GM21367 (cell line): ENCODE measurements around the gene ADAMTS5.

Experiments used
- ATAC-seq: cut with Tn5 transposase; IDR thresholded peaks from one replicate; pipeline ENCODE4 v1.9.1; 2021; ENCODE audit not compliant: unreplicated experiment

The ADAMTS5 gene

GRCh38 chr21:26949830-26950229, 17.1 kb downstream of the ADAMTS5 start:
- no peak for ATAC-seq

GRCh38 chr21:26948194-26948593, 18.7 kb downstream of the ADAMTS5 start:
- ATAC-seq, result no peak

GRCh38 chr21:26946744-26947446, 20.0 kb downstream of the ADAMTS5 start:
- no peak for ATAC-seq

- no peak for ATAC-seq
Observed at GRCh38 chr21:26945916-26946675, 20.8 kb downstream of the ADAMTS5 start.

- no peak for ATAC-seq
Observed at GRCh38 chr21:26943921-26944320, 23.0 kb downstream of the ADAMTS5 start.

GRCh38 chr21:26941421-26941820, 25.5 kb downstream of the ADAMTS5 start:
- ATAC-seq, result no peak

GRCh38 chr21:26939601-26940111, 27.2 kb downstream of the ADAMTS5 start:
- no peak for ATAC-seq

GRCh38 chr21:26936641-26937040, 30.2 kb downstream of the ADAMTS5 start:
- ATAC-seq, result no peak

- ATAC-seq, result no peak
Observed at GRCh38 chr21:26935977-26936376, 30.9 kb downstream of the ADAMTS5 start.

GRCh38 chr21:26934383-26934782, 32.5 kb downstream of the ADAMTS5 start:
- no peak for ATAC-seq

- no peak for ATAC-seq
Observed at GRCh38 chr21:26933448-26933847, 33.4 kb downstream of the ADAMTS5 start.

- no peak for ATAC-seq
Observed at GRCh38 chr21:26925636-26926035, 41.3 kb downstream of the ADAMTS5 start.

- no peak for ATAC-seq
Observed at GRCh38 chr21:26925122-26925521, 41.8 kb downstream of the ADAMTS5 start.

GRCh38 chr21:26923986-26924385, 42.9 kb downstream of the ADAMTS5 start:
- ATAC-seq, result no peak

- ATAC-seq, result no peak
Observed at GRCh38 chr21:26920055-26920454, 46.8 kb downstream of the ADAMTS5 start.

GRCh38 chr21:26918323-26919079, 48.4 kb downstream of the ADAMTS5 start:
- no peak for ATAC-seq

GRCh38 chr21:26916799-26917198, 50.1 kb downstream of the ADAMTS5 start:
- ATAC-seq, result no peak

GRCh38 chr21:26914557-26914956, 52.3 kb downstream of the ADAMTS5 start:
- ATAC-seq, result no peak

- no peak for ATAC-seq
Observed at GRCh38 chr21:26912466-26912865, 54.4 kb downstream of the ADAMTS5 start.

GRCh38 chr21:26909972-26910371, 56.9 kb downstream of the ADAMTS5 start:
- no peak for ATAC-seq

GRCh38 chr21:26900980-26901379, 65.9 kb downstream of the ADAMTS5 start:
- no peak for ATAC-seq

- ATAC-seq, result no peak
Observed at GRCh38 chr21:26892151-26892550, 74.7 kb downstream of the ADAMTS5 start.
